HG02610 (cell line): ENCODE data around the gene ETNK1.
"Not testable (repeated sequence)": the region's sequence is repeated elsewhere in the genome, so short reads cannot be mapped to it uniquely, and the experiment has no call there.

ENCODE experiments used
- ATAC-seq: cut with Tn5 transposase; IDR thresholded peaks from one replicate; pipeline ENCODE4 v1.9.1; 2021; ENCODE audit warnings: mild to moderate bottlenecking, moderate library complexity; ENCODE audit not compliant: unreplicated experiment

The ETNK1 gene

GRCh38 chr12:22624870-22625761 is at the start of gene ETNK1:
TSS of gene ETNK1 (plus strand) at chr12:22625171. CDS start at chr12:22625431, 260 bp downstream.
- peak; percentile 98 for ATAC-seq

GRCh38 chr12:22576065-22576464 is 48.9 kb upstream of the ETNK1 start:
- ATAC-seq = no peak

GRCh38 chr12:22576473-22576872 is 48.5 kb upstream of the ETNK1 start:
- no peak for ATAC-seq

- ATAC-seq = no peak
These were observed 47.3 kb upstream of the ETNK1 start for GRCh38 chr12:22577667-22578066.

GRCh38 chr12:22578328-22578727 is 46.6 kb upstream of the ETNK1 start:
- ATAC-seq = no peak

GRCh38 chr12:22588817-22589216 is 36.2 kb upstream of the ETNK1 start:
- no peak for ATAC-seq

GRCh38 chr12:22593864-22594263 is 31.1 kb upstream of the ETNK1 start:
- no peak for ATAC-seq

- not testable (repeated sequence) for ATAC-seq
These were observed 27.4 kb upstream of the ETNK1 start for GRCh38 chr12:22597539-22597938.

GRCh38 chr12:22598141-22598762 is 26.7 kb upstream of the ETNK1 start:
- no peak for ATAC-seq

- ATAC-seq = no peak
These were observed 26.2 kb upstream of the ETNK1 start for GRCh38 chr12:22598763-22599161.

- no peak for ATAC-seq
These were observed 24.8 kb upstream of the ETNK1 start for GRCh38 chr12:22600181-22600580.

- ATAC-seq = no peak
These were observed 15.5 kb upstream of the ETNK1 start for GRCh38 chr12:22609501-22609900.

- no peak for ATAC-seq
These were observed 14.8 kb upstream of the ETNK1 start for GRCh38 chr12:22610131-22610530.

GRCh38 chr12:22612822-22613221 is 12.1 kb upstream of the ETNK1 start:
- ATAC-seq = not testable (repeated sequence)

- ATAC-seq = no peak
These were observed 8.9 kb upstream of the ETNK1 start for GRCh38 chr12:22615963-22616501.

- no peak for ATAC-seq
These were observed 7.3 kb upstream of the ETNK1 start for GRCh38 chr12:22617630-22618029.

- peak; percentile 0 for ATAC-seq
These were observed 462 bp upstream of the ETNK1 start for GRCh38 chr12:22624548-22624869.

GRCh38 chr12:22625762-22626294 is 857 bp downstream of the ETNK1 start:
- peak; percentile 20 for ATAC-seq

- ATAC-seq = peak; percentile 48
These were observed 1.4 kb downstream of the ETNK1 start for GRCh38 chr12:22626406-22626805.

- no peak for ATAC-seq
These were observed 2.4 kb downstream of the ETNK1 start for GRCh38 chr12:22627371-22627770.

- ATAC-seq = no peak
These were observed 3.3 kb downstream of the ETNK1 start for GRCh38 chr12:22628228-22628627.
